Mucosa of descending colon (tissue), 3 donors: ENCODE results near the gene SBF2. TPM values are rescaled to one million over a fixed set of nuclear protein-coding genes. Genes with fewer than 3 reads are reported as not detected.

Source experiments
- ATAC-seq: fragments of 200-7000 bp; cut with Tn5 transposase; one replicate; pipeline ENCODE4 v1.9.1; 2020; ENCODE audit warnings: mild to moderate bottlenecking, moderate library complexity
- DNase-seq, 3 donors: peaks; one replicate each; pipeline ENCODE4 v3.0.0-alpha.2; 2020
- H3K36me3 ChIP-seq: fragments of 200-600 bp; one replicate; pipeline ENCODE4 v1.8.0; 2021; ENCODE audit warnings: low read depth, mild to moderate bottlenecking
- H3K4me1 ChIP-seq: fragments of 200-600 bp; one replicate; pipeline ENCODE4 v1.8.0; 2021; ENCODE audit warnings: low read depth, mild to moderate bottlenecking
- H3K4me3 ChIP-seq: fragments of 200-600 bp; one replicate; pipeline ENCODE4 v1.8.0; 2021; ENCODE audit warnings: mild to moderate bottlenecking
- H3K9me3 ChIP-seq: fragments of 200-600 bp; one replicate; pipeline ENCODE4 v1.8.0; 2021; ENCODE audit warnings: mild to moderate bottlenecking
- CTCF ChIP-seq: fragments of 200-600 bp; IDR thresholded peaks from one replicate; pipeline ENCODE4 v1.8.0; 2022; ENCODE audit warnings: antibody characterized with exemption, mild to moderate bottlenecking
- intact Hi-C, 2 donors: fragments of 100-400 bp; cut with DNase I in 1 of 2; cut with micrococcal nuclease in 1 of 2; formaldehyde crosslinking; loops; one replicate each; pipeline versions ENCODE4 v1.11.0 to v1.11.1; 2022; cut with DNase I, micrococcal nuclease
- total RNA-seq, 3 donors: library from RNA; stranded (reverse); fragmentation: NEBNext Ultra II Directional in 2 of 3; extraction: Animal tissue kit (Norgen Biotek cat#: 25700) in 2 of 3; gene quantifications; one replicate each; pipeline versions ENCODE4 v1.2.1 to v1.2.4, GENCODE V29; 2021 to 2023
- donor health status: DM: no; HTN: no; CAD: no; lungs with moderate emphysema.
- donor health status: DM: no; HTN: no; CAD: no.
- donor health status: DM: no; HTN: yes; CAD: no.

Gene SBF2
- total RNA-seq, 3 donors from 2014 or later, result 35.2 to 60.3 (median 48.2) TPM

- TF ChIP-seq CTCF, result no peak
- intact Hi-C loops, result no loop called here
Measured at GRCh38 chr11:9738707-9739106, 555.3 kb downstream of the SBF2 start.

GRCh38 chr11:9738116-9738515 lies 555.9 kb downstream of the SBF2 start:
- H3K4me3 ChIP-seq, result no peak overlapping the region
- DNase-seq (no peak), ATAC-seq (peak; percentile 50)
- H3K36me3 ChIP-seq, result no peaks in the 10 kb centered on the region
- H3K9me3 ChIP-seq, result no peaks in the 10 kb centered on the region
- no peak for TF ChIP-seq CTCF
- peaks cover 3% of the 10 kb centered on the region for H3K4me1 ChIP-seq
- intact Hi-C loops, result no loop called here

More at GRCh38 chr11:9738707-9739106, 555.3 kb downstream of the SBF2 start:
- no peak overlapping the region for H3K4me3 ChIP-seq
- no peaks in the 10 kb centered on the region for H3K36me3 ChIP-seq
- no peak for ATAC-seq
- DNase-seq, result no peak
- peaks cover 3% of the 10 kb centered on the region for H3K4me1 ChIP-seq
- no peaks in the 10 kb centered on the region for H3K9me3 ChIP-seq

- ATAC-seq (no peak), DNase-seq (no peak)
- intact Hi-C loops, result no loop called here
- peaks cover 3% of the 10 kb centered on the region for H3K4me1 ChIP-seq
- H3K9me3 ChIP-seq, result no peaks in the 10 kb centered on the region
- no peak for TF ChIP-seq CTCF
- H3K4me3 ChIP-seq, result no peak overlapping the region
- no peaks in the 10 kb centered on the region for H3K36me3 ChIP-seq
Measured at GRCh38 chr11:9736365-9736764, 557.7 kb downstream of the SBF2 start.

- Histone ChIP-seq H3K36me3 (no peaks in the 10 kb centered on the region), H3K9me3 (no peaks in the 10 kb centered on the region), H3K4me3 (no peak overlapping the region), H3K4me1 (peaks cover 3% of the 10 kb centered on the region)
- no peak for TF ChIP-seq CTCF
- intact Hi-C loops, result no loop called here
- no peak for ATAC-seq
- DNase-seq, result no peak
Measured at GRCh38 chr11:9735919-9736318, 558.1 kb downstream of the SBF2 start.

- no peak for TF ChIP-seq CTCF
- Histone ChIP-seq H3K4me3 (no peak overlapping the region), H3K9me3 (no peaks in the 10 kb centered on the region), H3K36me3 (no peaks in the 10 kb centered on the region), H3K4me1 (no peaks in the 10 kb centered on the region)
- DNase-seq (no peak), ATAC-seq (no peak)
- intact Hi-C loops, result no loop called here
Measured at GRCh38 chr11:9735236-9735635, 558.8 kb downstream of the SBF2 start.

GRCh38 chr11:9733212-9733611 lies 560.8 kb downstream of the SBF2 start:
- Histone ChIP-seq H3K4me3 (no peak overlapping the region), H3K36me3 (no peaks in the 10 kb centered on the region)
- no peak for TF ChIP-seq CTCF

More at GRCh38 chr11:9733212-9733611, 560.8 kb downstream of the SBF2 start:
- DNase-seq (no peak), ATAC-seq (no peak)
- Histone ChIP-seq H3K9me3 (no peaks in the 10 kb centered on the region), H3K4me1 (no peaks in the 10 kb centered on the region)
- intact Hi-C loops, result no loop called here
